ENCODE data around the gene AIPL1.

The AIPL1 gene

DNA sequence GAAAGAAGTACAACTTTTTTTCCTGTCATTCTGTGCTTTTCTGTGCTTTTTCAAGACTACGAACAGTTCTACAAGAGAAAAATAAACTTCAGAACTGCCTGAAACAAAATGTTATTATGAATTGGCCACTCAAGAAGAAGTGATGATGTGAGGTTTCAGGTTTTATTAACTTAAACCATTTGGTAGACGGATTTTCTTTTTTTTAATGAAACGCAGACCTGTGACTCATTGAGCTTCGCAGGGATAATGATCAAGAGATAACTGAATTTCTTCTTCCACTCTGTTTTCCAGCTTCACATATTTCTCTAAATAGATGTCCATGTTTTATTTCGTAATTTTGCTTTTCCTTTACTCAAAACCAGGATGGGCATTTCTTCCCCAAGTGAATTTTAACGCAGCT, 32.7 kb downstream of the AIPL1 start:
- TF ChIP-seq TARDBP (IDR thresholded peaks at IDR 0.05) (no peak), SP1 (IDR thresholded peaks at IDR 0.05) (no peak), ZNF384 (IDR thresholded peaks at IDR 0.05) (no peak), LEF1 (IDR thresholded peaks at IDR 0.05; ENCODE audit: borderline replicate concordance) (no peak), SUZ12 (IDR thresholded peaks at IDR 0.05) (no peak), ARNT (IDR thresholded peaks at IDR 0.05) (no peak), L3MBTL2 (conservative IDR thresholded peaks at IDR 0.05) (no peak), HDGF (IDR thresholded peaks at IDR 0.05; ENCODE audit: borderline replicate concordance) (no peak), CTBP1 (IDR thresholded peaks at IDR 0.05; ENCODE audit: borderline replicate concordance) (no peak), NFRKB (IDR thresholded peaks at IDR 0.05) (no peak), FOXK2 (IDR thresholded peaks at IDR 0.05) (no peak), FOXM1 (IDR thresholded peaks at IDR 0.05; ENCODE audit: borderline replicate concordance) (no peak)
- TF ChIP-seq, protein P1, sequence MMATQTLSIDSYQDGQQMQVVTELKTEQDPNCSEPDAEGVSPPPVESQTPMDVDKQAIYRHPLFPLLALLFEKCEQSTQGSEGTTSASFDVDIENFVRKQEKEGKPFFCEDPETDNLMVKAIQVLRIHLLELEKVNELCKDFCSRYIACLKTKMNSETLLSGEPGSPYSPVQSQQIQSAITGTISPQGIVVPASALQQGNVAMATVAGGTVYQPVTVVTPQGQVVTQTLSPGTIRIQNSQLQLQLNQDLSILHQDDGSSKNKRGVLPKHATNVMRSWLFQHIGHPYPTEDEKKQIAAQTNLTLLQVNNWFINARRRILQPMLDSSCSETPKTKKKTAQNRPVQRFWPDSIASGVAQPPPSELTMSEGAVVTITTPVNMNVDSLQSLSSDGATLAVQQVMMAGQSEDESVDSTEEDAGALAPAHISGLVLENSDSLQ (IDR thresholded peaks at IDR 0.05): no peak
- CTCF ChIA-PET: no interaction called here
- no peak for DNase-seq (ENCODE audit: extremely low spot score)
- POLR2A ChIA-PET: interaction anchor here (0.6 kb wide), 1 partner anchor 104 kb away, joined by 3 read pairs; no protein-coding TSS in a partner anchor

DNA sequence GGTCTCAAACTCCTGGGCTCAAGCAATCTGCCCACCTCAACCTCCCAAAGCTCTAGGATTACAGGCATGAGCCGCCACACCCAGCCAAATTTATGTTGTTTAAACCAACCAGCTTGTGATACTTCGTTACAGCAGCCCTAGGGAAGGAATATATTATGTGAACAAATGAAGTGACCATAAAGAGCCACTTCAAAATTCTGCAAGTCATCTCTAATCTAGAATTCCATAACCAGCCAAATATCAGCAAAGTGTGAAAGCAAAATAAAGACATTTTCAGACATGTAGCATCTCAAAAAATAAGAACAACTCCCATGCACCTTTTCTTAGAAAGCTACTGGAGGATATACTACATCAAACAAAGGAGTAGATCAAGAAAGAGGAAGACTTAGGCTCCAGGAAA, 36.0 kb downstream of the AIPL1 start:
- ChIA-PET POLR2A (no interaction called here), CTCF (no interaction called here)
- no peak for TF ChIP-seq LEF1 (IDR thresholded peaks at IDR 0.05; ENCODE audit: borderline replicate concordance)
- DNase-seq (ENCODE audit: extremely low spot score): no peak

DNA sequence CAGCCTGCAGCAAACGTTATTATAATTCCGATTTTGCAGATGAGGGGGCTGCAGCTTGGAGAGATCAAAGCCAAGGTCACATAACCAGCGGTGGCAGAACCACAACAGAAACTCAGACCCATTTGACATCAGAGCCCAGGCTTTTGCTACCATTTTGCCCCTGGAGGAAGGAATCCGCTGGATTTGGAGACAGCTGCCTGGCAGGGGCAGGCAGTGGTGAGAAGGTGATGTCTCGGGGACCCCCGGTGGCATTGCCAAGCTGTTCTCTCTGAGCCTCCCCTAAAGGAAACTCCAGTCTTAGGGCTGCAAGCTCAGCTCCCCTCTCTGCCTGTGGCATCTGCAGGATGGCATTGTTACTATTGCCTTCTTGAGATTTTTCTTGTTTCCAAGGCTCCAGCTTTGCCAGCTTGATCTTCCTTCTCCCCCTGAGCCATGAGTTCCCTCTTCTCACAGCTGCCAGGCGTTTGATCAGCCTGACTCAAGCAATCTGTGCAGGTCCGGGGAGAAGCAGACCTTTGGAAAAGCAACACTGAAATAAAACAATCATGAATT, 40.8 kb downstream of the AIPL1 start:
- CTCF ChIA-PET: no interaction called here
- POLR2A ChIA-PET: no interaction called here
- no peak for DNase-seq (ENCODE audit: extremely low spot score)
- TF ChIP-seq BHLHE40 (IDR thresholded peaks at IDR 0.05; ENCODE audit: borderline replicate concordance) (no peak), CTBP1 (IDR thresholded peaks at IDR 0.05; ENCODE audit: borderline replicate concordance) (no peak), SP1 (IDR thresholded peaks at IDR 0.05) (no peak)

DNA sequence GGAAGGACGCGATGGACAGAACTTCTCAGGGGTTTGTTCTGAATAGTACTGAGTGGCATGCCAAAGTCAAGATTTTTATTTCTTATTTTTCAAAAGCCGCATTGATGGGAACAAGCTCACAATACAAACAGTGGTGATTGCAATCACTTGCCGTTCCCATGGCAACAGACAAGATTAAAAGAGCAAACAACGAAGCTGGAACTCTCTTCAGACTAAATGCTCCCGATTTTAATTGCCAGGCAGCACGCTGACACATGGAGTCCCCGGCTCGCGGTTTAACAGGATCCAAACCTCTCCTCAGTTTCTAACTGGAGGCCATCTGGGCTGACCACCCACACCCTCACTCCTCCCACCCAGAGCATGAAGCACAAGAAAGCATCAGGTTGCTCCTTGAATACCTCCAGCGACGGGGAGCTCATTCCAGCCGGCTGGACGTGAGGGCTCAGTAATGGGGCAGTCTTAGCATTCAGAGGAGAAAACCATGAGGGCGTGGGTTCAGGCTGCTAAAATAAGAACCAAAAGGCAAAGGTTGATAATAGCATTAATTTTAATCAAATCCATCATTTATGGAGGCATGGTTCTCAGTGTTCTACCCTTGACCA, 41.5 kb downstream of the AIPL1 start:
- TF ChIP-seq ZNF384 (IDR thresholded peaks at IDR 0.05): no peak
- TF ChIP-seq ARNT (IDR thresholded peaks at IDR 0.05): no peak
- TF ChIP-seq HDGF (IDR thresholded peaks at IDR 0.05; ENCODE audit: borderline replicate concordance): no peak
- TF ChIP-seq TARDBP (IDR thresholded peaks at IDR 0.05): no peak
- no peak for TF ChIP-seq LEF1 (IDR thresholded peaks at IDR 0.05; ENCODE audit: borderline replicate concordance)
- TF ChIP-seq FOXA1 (IDR thresholded peaks at IDR 0.05): no peak
- no peak for TF ChIP-seq FOXM1 (IDR thresholded peaks at IDR 0.05; ENCODE audit: borderline replicate concordance)
- TF ChIP-seq BHLHE40 (IDR thresholded peaks at IDR 0.05; ENCODE audit: borderline replicate concordance): no peak
- TF ChIP-seq FOXK2 (IDR thresholded peaks at IDR 0.05): no peak
- TF ChIP-seq, protein P1 (IDR thresholded peaks at IDR 0.05): no peak
- TF ChIP-seq SUZ12 (IDR thresholded peaks at IDR 0.05): no peak
- no peak for TF ChIP-seq L3MBTL2 (conservative IDR thresholded peaks at IDR 0.05)
- no peak for TF ChIP-seq NFRKB (IDR thresholded peaks at IDR 0.05)
- TF ChIP-seq ELF4 (IDR thresholded peaks at IDR 0.05): no peak
- TF ChIP-seq CTBP1 (IDR thresholded peaks at IDR 0.05; ENCODE audit: borderline replicate concordance): no peak
- no peak for TF ChIP-seq SP1 (IDR thresholded peaks at IDR 0.05)
- CTCF ChIA-PET: no interaction called here
- POLR2A ChIA-PET: no interaction called here
- DNase-seq (ENCODE audit: extremely low spot score): no peak

DNA sequence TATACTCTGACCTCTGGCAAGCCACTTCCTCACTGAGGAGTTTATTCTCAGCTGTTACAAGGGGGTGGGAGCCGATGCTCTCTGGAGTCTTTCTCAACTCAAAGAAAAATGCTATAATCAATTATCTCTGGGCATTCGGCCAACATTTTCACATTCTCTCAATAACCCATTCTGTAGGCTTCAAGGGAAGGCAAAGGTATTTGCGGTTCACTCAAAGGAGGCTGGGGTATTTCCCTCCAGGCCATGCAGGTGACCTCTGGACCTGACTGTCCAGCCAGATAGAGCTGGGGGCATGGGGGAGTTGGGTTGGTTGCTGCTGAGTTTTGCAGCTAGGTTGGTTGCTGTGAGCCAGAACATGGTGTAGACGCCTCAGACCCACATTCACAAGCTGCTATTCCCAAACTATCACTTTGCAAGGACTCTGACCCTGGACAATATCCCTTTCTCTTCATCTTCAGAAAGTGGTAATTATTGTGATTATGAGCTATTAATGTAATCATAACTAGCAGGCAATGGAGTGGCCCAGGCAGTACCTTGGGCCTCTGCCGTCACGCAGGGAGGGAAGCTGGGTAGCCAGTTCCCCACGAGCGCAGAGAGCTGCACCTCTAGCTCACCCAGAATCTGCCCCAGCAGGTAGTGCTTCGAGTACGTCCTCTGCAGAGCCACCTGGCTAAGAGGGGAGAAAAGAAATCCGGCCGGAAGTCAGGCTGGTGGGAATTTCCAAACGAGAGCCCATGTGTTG, 42.1 kb downstream of the AIPL1 start:
- DNase-seq (ENCODE audit: extremely low spot score): no peak
- CTCF ChIA-PET: interaction anchor here (0.5 kb wide), 1 partner anchor 523 kb away, joined by 3 read pairs; no protein-coding TSS in a partner anchor
- no peak for TF ChIP-seq ZNF384 (IDR thresholded peaks at IDR 0.05)
- TF ChIP-seq SP1 (IDR thresholded peaks at IDR 0.05): no peak
- TF ChIP-seq ELF4 (IDR thresholded peaks at IDR 0.05): no peak
- no peak for TF ChIP-seq FOXM1 (IDR thresholded peaks at IDR 0.05; ENCODE audit: borderline replicate concordance)
- no peak for TF ChIP-seq L3MBTL2 (conservative IDR thresholded peaks at IDR 0.05)
- TF ChIP-seq NFRKB (IDR thresholded peaks at IDR 0.05): no peak
- no peak for TF ChIP-seq CTBP1 (IDR thresholded peaks at IDR 0.05; ENCODE audit: borderline replicate concordance)
- TF ChIP-seq FOXK2 (IDR thresholded peaks at IDR 0.05): no peak
- TF ChIP-seq ARNT (IDR thresholded peaks at IDR 0.05): no peak
- TF ChIP-seq TARDBP (IDR thresholded peaks at IDR 0.05): no peak
- no peak for TF ChIP-seq FOXA1 (IDR thresholded peaks at IDR 0.05)
- no peak for TF ChIP-seq LEF1 (IDR thresholded peaks at IDR 0.05; ENCODE audit: borderline replicate concordance)
- TF ChIP-seq BHLHE40 (IDR thresholded peaks at IDR 0.05; ENCODE audit: borderline replicate concordance): no peak
- TF ChIP-seq, protein P1 (IDR thresholded peaks at IDR 0.05): no peak
- no peak for TF ChIP-seq HDGF (IDR thresholded peaks at IDR 0.05; ENCODE audit: borderline replicate concordance)
- TF ChIP-seq SUZ12 (IDR thresholded peaks at IDR 0.05): no peak
- POLR2A ChIA-PET: no interaction called here

DNA sequence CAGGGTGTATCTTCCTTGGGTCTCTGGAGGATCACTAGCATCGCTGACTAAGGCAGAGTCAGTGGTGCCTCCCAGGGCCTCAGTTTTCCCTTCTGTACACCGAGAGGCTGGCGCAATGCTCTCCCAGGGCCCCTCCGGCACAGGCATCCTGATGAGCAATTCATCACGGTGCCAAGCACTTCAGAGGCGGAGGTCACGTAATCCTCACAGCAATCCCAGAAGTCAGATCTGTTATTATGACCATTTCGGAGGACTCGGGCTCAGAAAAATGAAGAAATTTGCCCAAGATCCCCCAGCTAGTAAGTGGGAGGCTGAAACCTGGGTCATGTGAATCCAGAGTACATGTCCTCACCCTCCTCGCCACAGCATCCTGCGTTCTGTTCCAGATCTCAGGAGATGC, 46.5 kb downstream of the AIPL1 start:
- no peak for TF ChIP-seq TARDBP (IDR thresholded peaks at IDR 0.05)
- no peak for TF ChIP-seq NFRKB (IDR thresholded peaks at IDR 0.05)
- TF ChIP-seq HDGF (IDR thresholded peaks at IDR 0.05; ENCODE audit: borderline replicate concordance): no peak
- TF ChIP-seq SUZ12 (IDR thresholded peaks at IDR 0.05): no peak
- TF ChIP-seq FOXK2 (IDR thresholded peaks at IDR 0.05): no peak
- TF ChIP-seq CTBP1 (IDR thresholded peaks at IDR 0.05; ENCODE audit: borderline replicate concordance): no peak
- no peak for TF ChIP-seq SP1 (IDR thresholded peaks at IDR 0.05)
- no peak for TF ChIP-seq FOXM1 (IDR thresholded peaks at IDR 0.05; ENCODE audit: borderline replicate concordance)
- TF ChIP-seq L3MBTL2 (conservative IDR thresholded peaks at IDR 0.05): no peak
- no peak for TF ChIP-seq FOXA1 (IDR thresholded peaks at IDR 0.05)
- TF ChIP-seq LEF1 (IDR thresholded peaks at IDR 0.05; ENCODE audit: borderline replicate concordance): no peak
- ChIA-PET POLR2A (no interaction called here), CTCF (no interaction called here)
- no peak for DNase-seq (ENCODE audit: extremely low spot score)
